Right kidney (tissue), 1 donor: Measurements from ENCODE around the gene FAF1.

Source experiments
- DNase-seq: peaks from one replicate; pipeline ENCODE4 v3.0.0-alpha.2; 2016

FAF1 gene

GRCh38 chr1:50425376-50426107 lies 534.5 kb downstream of the FAF1 start:
- peak; percentile 71 for DNase-seq

DNA sequence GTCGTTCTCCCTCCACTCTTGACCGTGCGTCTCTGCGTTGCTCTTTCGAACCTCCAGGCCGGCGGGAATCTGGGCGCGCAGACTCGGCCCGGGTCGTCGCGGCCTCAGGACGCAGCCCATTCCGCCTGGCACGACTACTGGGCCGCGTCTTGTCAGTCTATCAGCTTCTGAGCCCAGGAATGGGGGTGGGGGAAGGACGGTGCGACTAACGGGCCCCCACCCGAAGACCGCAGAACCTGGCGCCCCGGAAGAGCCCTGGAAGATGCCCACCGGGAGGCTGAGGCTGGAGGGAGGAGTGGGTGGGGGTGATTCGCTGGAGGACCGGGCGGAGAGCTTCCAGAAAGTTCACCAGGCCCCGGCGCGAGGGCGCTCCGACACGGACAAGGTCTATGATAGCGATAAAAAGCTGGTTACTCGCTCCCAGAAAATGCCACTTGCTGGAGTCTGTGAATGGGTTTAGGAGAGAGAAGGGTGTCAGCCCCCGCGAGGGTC lies 535.1 kb downstream of the FAF1 start:
- peak; percentile 63 for DNase-seq

DNA sequence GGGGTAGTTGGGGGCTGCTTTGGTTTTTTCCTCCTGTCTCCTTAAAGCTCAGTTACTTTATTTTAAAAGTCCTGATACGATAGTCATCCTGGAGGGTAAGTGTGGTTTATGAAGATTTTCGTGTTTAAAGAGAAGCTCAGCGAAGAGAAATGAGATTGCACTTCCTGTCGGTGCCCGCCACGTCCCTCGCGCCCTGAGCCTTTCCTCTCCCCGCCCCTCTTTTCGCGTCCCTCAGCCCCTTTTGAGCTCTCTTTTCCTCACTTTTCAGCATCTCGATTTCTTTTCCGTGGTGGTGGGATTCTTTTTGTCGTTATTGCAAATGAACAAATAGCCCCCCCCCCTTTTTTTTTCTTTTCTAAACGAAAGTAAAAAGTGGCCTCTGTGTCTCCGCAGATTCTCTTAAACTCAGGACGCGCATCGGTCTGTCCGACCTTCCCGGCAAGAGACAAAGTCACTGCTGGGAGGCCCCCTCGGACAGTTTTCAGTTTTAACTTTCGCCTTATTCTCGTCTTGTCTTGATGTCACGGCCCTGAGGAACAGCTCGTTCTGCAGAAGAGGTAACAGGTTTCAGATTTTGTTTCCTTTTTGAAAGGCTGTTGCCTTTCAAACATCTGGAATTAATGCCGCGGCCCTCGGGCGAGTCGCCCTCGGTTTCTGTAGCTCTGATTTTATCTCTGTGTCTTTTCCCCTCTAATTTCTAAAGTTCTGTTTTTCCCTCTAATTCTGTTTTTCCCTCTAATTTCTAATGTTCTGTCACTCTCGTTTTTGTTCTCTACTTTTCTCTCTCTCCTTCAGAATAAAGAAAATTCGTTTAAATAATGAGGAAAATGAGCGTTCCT lies 535.8 kb downstream of the FAF1 start:
- peak; percentile 66 for DNase-seq

GRCh38 chr1:50423670-50424000 lies 536.4 kb downstream of the FAF1 start:
- DNase-seq, result no peak

- DNase-seq, result peak; percentile 62
These were observed 537.0 kb downstream of the FAF1 start, which contains the start of gene DMRTA2 for GRCh38 chr1:50422946-50423669. Gene DMRTA2, minus strand, starts transcription at chr1:50423443. Its CDS starts 1,907 bp downstream, at chr1:50421536.

DNA sequence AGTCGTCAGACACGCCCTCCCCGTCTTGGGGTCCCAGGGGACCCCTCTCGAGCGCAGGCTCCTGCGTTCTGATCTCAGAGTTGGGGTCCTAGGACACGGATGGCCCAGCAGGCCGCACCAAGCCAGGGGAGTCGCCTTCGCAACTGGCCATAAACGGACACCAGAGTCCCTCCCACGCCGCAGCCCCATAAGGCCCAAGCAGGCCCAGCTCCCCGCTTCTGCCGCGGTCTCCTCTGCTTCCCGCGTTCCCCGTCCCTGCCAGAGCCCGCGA lies 537.5 kb downstream of the FAF1 start:
- DNase-seq, result no peak

GRCh38 chr1:50421768-50422674 lies 538.0 kb downstream of the FAF1 start:
- peak; percentile 28 for DNase-seq

GRCh38 chr1:50421366-50421748 lies 538.7 kb downstream of the FAF1 start:
- DNase-seq, result no peak

- DNase-seq, result peak; percentile 72
These were observed 539.2 kb downstream of the FAF1 start for GRCh38 chr1:50420689-50421365.

- DNase-seq, result peak; percentile 45
These were observed 540.0 kb downstream of the FAF1 start for GRCh38 chr1:50419907-50420677.

DNA sequence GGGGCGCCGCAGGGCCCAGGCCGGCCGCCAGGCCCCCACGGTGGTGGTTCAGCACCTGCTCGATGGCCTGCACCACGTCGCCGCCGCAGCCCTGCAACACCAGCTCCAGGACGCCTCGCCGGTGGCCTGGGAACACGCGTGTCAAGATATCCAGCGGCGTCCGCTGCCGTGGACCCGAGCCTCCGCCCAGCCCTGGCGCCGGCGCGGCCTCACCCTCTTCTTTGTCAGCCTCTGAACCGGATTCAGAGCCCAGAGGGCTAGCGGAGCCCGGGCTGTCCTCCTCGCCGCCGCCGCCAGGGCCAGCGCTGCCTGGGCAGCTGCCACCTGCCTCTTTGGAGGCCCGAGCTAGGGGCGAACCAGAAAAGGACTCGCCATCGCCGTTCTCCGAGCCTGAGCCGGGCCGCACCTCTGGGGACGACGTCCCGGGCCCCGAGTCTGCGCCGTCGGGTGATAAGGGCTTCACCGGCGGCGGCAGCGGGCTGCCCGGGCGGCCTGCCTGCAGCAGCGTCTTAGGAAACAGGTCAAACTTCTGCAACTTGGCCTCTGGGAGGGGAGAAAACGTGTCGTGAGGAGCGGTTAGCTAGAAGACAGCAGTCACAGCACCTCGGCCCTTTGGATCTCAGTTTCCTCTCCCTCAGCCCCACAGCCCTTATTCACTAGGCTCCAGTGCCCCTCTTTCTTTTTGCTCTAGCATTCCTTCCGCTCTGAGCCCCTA lies 540.7 kb downstream of the FAF1 start:
- peak; percentile 61 for DNase-seq

GRCh38 chr1:50418600-50419109 lies 541.4 kb downstream of the FAF1 start:
- DNase-seq, result peak; percentile 80

DNA sequence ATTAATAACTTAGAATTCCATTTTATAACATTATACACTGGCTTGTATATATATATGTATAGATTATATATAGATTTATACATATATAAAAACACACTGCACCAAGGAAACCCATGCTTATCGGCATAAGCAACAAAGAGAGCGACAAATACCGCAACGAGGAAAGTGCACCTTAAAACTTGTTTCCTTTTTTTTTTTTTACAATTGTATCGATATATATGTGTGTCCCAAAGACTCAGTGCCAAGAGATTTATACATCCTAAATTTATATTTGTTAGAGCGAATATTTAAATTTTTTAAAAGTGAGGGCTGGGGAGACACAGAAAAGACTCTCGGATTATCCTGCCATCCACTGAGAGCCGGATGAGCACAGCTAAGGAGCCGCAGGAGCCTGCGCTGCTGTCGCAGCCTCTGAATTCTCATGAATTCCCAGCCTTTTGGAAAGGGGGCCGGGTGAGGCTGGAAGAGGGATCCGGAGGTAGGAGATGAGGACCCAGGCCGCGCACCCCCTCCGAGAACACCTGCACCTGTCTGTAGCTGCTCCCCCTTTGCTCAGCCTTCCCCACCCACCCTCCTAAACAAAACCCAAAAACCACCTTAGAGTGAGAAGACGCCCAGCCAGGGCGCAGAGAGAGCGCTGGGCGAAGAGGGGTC lies 542.0 kb downstream of the FAF1 start:
- DNase-seq, result no peak

DNA sequence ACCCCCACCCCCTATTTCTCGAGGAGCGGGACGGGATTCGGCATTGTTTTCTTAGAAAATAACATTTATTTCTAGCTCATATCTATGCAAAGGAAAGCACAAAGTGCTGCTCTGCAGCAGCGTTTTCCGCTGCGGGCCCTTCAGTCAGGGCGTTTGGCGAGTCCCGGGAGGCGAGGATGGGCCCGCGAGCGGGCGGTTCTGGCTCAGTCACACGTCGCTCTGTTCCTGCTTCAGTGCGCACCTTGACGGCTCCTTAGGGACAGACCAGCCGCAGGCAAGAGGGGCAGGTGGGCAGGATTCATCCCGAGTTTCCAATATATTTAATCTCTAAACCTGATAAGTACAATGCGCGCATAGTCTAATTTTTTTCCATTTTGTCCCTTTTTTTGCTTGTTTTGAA lies 542.6 kb downstream of the FAF1 start:
- peak; percentile 31 for DNase-seq

GRCh38 chr1:50416553-50417453 lies 543.3 kb downstream of the FAF1 start:
- peak; percentile 41 for DNase-seq

DNA sequence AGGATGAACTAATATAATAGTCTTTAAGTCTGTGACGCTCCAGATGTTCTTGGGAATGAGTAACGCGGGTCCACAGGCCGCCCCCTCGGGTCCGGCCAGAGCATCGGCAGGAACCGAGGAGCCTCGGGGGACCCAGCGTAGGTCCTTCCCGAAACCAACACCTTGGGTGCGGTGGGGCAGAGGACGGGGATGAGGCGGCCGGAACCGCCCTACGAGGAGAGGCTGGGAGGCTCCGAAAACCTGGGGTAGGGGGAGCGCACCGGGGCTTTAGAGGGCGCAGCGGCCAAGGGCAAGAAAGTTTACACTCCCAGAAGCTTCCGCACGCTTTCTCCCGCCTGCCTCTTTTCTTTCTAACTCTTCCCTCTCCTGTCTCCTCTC lies 543.9 kb downstream of the FAF1 start:
- DNase-seq, result no peak

DNA sequence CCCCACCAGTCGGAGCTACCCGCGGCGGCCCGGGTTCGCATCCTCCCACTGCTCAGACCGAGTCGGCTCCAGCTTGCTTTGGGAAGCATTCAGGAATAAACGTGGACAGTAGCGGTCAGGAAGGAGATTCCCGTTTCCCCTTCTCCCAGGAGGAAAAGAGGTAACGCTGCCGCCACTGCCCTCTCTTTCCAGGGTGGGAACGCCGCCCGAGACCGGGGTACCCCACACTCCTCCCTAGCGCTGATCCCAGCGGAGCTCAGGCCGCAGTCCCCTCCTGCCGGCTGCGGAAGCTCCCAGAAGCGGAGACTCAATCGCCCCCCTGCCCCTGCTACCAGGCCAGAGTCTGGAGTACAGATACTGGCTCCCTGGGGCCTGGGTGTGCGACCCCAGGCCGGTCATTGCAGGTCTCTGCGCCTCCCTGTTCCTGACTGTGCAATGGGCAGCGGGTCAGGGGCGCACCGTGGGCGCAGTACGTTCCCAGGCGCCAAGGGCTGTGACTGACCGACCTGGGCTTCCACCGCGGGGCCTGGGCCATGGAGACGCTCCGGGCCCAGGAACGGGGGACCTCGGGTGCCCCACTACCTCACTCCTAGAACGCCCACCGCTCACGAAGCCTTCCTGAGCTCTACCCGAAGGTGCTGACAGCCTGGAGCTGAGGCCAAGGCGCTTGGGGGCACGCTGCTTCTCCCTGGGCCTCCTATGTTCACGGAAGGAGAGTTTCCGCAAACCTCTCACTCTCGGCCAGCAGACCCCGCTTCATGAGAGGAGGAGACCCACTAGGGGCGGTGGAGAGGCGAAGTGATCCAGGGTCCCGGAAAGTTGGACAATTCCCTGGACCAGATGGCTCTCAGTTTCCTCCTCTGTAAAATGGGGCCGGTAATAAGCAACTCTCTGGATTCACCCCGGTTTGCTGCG lies 544.6 kb downstream of the FAF1 start:
- DNase-seq, result no peak
